Body of pancreas (tissue), 4 donors: Measurements from ENCODE around the gene CACNA1S.
A peak's percentile ranks its signal among the peaks of the same experiment; 100 is the strongest.

Experiments
- CTCF ChIP-seq, 7 experiments: fragments of 450-650 bp in 4 of 7; fragments of 200-600 bp in 3 of 7; sonication (generic) in 3 of 7; IDR thresholded peaks; one replicate each; pipeline ENCODE4 v1.5.1; 2016 to 2019; ENCODE audit warnings: antibody characterized with exemption in 7 of 7
- POLR2A ChIP-seq, 3 donors: fragments of 450-650 bp; IDR thresholded peaks; one replicate each; pipeline ENCODE4 v1.6.1; 2016; ENCODE audit warnings: antibody characterized with exemption in 3 of 3, mild to moderate bottlenecking in 2 of 3

- peak in 1 of 7 experiments; percentile 10 for TF ChIP-seq CTCF (IDR thresholded peaks at IDR 0.05)
- TF ChIP-seq POLR2A (IDR thresholded peaks at IDR 0.05), result peak; percentile 10 to 56 (median 47)
Measured at GRCh38 chr1:201154389-201155165, 42.4 kb upstream of the CACNA1S start, which contains the start of gene TMEM9.
